Astrocyte (in vitro differentiated cells and primary cell): ENCODE measurements around the gene PCSK5. TPM values are rescaled to one million over a fixed set of nuclear protein-coding genes. Genes with fewer than 3 reads are reported as not detected.

ENCODE experiments used
- DNase-seq: peaks from one replicate; pipeline ENCODE4 v3.0.0-alpha.2; 2010; ENCODE audit warnings: low read depth
- FAIRE-seq: peaks from 2 replicates; lab custom pipeline; 2011; peaks lifted over from hg19 to GRCh38; lab: Jason Lieb, UNC
- H2AFZ ChIP-seq: 2 replicates; pipeline ENCODE4 v1.6.0; 2012; ENCODE audit warnings: low read depth, low read length, inconsistent platforms
- H3K27ac ChIP-seq: 2 replicates; pipeline ENCODE4 v1.5.1; 2011; ENCODE audit warnings: low read depth, low read length, inconsistent platforms
- H3K27me3 ChIP-seq: 2 replicates; pipeline ENCODE4 v1.6.0; 2011; ENCODE audit warnings: low read length, inconsistent platforms; ENCODE audit not compliant: insufficient read depth
- H3K36me3 ChIP-seq: 2 replicates; pipeline ENCODE4 v1.5.1; 2011; ENCODE audit warnings: low read length, inconsistent platforms; ENCODE audit not compliant: insufficient read depth
- H3K4me1 ChIP-seq: 2 replicates; pipeline ENCODE4 v1.5.1; 2011; ENCODE audit warnings: low read length, inconsistent platforms; ENCODE audit not compliant: insufficient read depth
- H3K4me2 ChIP-seq: 2 replicates; pipeline ENCODE4 v1.6.0; 2012; ENCODE audit warnings: low read length, inconsistent platforms
- H3K4me3 ChIP-seq: 2 replicates; pipeline ENCODE4 v1.5.1; 2011; ENCODE audit warnings: low read depth, mild to moderate bottlenecking, low read length, inconsistent platforms; ENCODE audit not compliant: insufficient read depth
- H3K79me2 ChIP-seq: 2 replicates; pipeline ENCODE4 v1.6.0; 2012; ENCODE audit warnings: mild to moderate bottlenecking, low read length, inconsistent platforms; ENCODE audit not compliant: insufficient read depth
- H3K9ac ChIP-seq: 2 replicates; pipeline ENCODE4 v1.6.0; 2012; ENCODE audit warnings: mild to moderate bottlenecking, low read length, inconsistent platforms
- H3K9me3 ChIP-seq: 2 replicates; pipeline ENCODE4 v1.5.1; 2012; ENCODE audit warnings: low read depth, mild to moderate bottlenecking, low read length, inconsistent platforms; ENCODE audit not compliant: insufficient read depth
- H4K20me1 ChIP-seq: 2 replicates; pipeline ENCODE4 v1.6.0; 2012; ENCODE audit warnings: low read length, inconsistent platforms; ENCODE audit not compliant: insufficient read depth
- H3K27ac Mint-ChIP-seq: one replicate; pipeline ENCODE4 v1.8.0; 2021; ENCODE audit warnings: mild to moderate bottlenecking, mixed read lengths; ENCODE audit not compliant: unreplicated experiment
- H3K27me3 Mint-ChIP-seq: one replicate; pipeline ENCODE4 v1.8.0; 2021; ENCODE audit warnings: low read depth, mixed read lengths; ENCODE audit not compliant: unreplicated experiment
- H3K36me3 Mint-ChIP-seq: one replicate; pipeline ENCODE4 v1.8.0; 2021; ENCODE audit warnings: low read depth, mixed read lengths; ENCODE audit not compliant: unreplicated experiment
- H3K4me1 Mint-ChIP-seq: one replicate; pipeline ENCODE4 v1.8.0; 2021; ENCODE audit warnings: low read depth, mixed read lengths; ENCODE audit not compliant: unreplicated experiment
- H3K4me3 Mint-ChIP-seq: one replicate; pipeline ENCODE4 v1.8.0; 2021; ENCODE audit warnings: mild to moderate bottlenecking, moderate library complexity, mixed read lengths; ENCODE audit not compliant: unreplicated experiment
- H3K9me3 Mint-ChIP-seq: one replicate; pipeline ENCODE4 v1.8.0; 2021; ENCODE audit warnings: mild to moderate bottlenecking, mixed read lengths; ENCODE audit not compliant: unreplicated experiment
- CTCF ChIP-seq: IDR thresholded peaks from 2 replicates; pipeline ENCODE4 v1.5.1; 2011; ENCODE audit warnings: low read depth, mild to moderate bottlenecking, inconsistent platforms, low read length, moderate library complexity; ENCODE audit not compliant: insufficient read depth
- EZH2 ChIP-seq: IDR thresholded peaks from 2 replicates; pipeline ENCODE4 v1.6.1; 2012; ENCODE audit warnings: mild to moderate bottlenecking, low read length, inconsistent platforms; ENCODE audit not compliant: insufficient read depth
- total RNA-seq: library from RNA; stranded (reverse); gene quantifications from 2 replicates; pipeline ENCODE4 v1.2.1, GENCODE V29; 2021

The PCSK5 gene
- total RNA-seq, 1 donor from 2014 or later = 13.1 TPM

- Mint-ChIP-seq H3K9me3 (no peaks in the 10 kb centered on the region), H3K27me3 (no peaks in the 10 kb centered on the region), H3K4me3 (no peak overlapping the region), H3K36me3 (peaks cover 2% of the 10 kb centered on the region), H3K27ac (no peak overlapping the region), H3K4me1 (no peaks in the 10 kb centered on the region)
- Histone ChIP-seq H3K9me3 (no peaks in the 10 kb centered on the region), H3K27me3 (no peaks in the 10 kb centered on the region), H3K4me2 (no peak overlapping the region), H3K4me1 (no peaks in the 10 kb centered on the region), H3K27ac (no peak overlapping the region), H3K36me3 (no peaks in the 10 kb centered on the region), H2AFZ (no peak overlapping the region), H3K79me2 (no peaks in the 10 kb centered on the region), H3K9ac (no peak overlapping the region), H3K4me3 (no peak overlapping the region), H4K20me1 (no peaks in the 10 kb centered on the region)
- FAIRE-seq = no peak
- DNase-seq = no peak
- no peak for TF ChIP-seq CTCF
- TF ChIP-seq EZH2 = no peak
These were observed 237.2 kb downstream of the PCSK5 start for GRCh38 chr9:76127637-76128036.

DNA sequence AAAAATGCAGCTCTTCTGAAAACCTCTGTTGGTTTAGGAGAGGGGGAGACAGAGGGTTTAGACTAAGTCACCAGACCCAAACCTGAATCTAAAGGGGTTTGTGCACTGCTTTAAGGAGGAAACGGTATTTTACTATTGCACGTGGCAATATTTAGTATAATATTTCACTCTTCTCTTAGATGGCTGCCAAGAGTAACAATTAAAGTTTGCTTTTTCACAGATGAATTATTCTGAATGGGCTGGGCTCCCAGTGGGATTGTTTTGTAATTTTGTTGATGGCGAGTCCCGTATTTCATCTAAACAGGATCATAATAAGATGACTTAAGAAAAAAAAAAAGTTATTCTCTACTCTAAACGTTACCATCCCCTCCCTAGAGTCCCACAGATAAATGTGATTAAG is 245.4 kb downstream of the PCSK5 start:
- Mint-ChIP-seq H3K4me1 (peaks cover 28% of the 10 kb centered on the region), H3K27ac (no peak overlapping the region), H3K36me3 (no peaks in the 10 kb centered on the region), H3K9me3 (no peaks in the 10 kb centered on the region), H3K4me3 (no peak overlapping the region), H3K27me3 (no peaks in the 10 kb centered on the region)
- H3K79me2 ChIP-seq = no peaks in the 10 kb centered on the region
- H3K4me1 ChIP-seq = peaks cover 5% of the 10 kb centered on the region
- FAIRE-seq (no peak), DNase-seq (no peak)
- H3K36me3 ChIP-seq = no peaks in the 10 kb centered on the region
- no peak overlapping the region for H2AFZ ChIP-seq
- no peaks in the 10 kb centered on the region for H4K20me1 ChIP-seq
- H3K27me3 ChIP-seq = no peaks in the 10 kb centered on the region
- no peak for TF ChIP-seq EZH2
- no peak for TF ChIP-seq CTCF
- no peak overlapping the region for H3K27ac ChIP-seq
- H3K9me3 ChIP-seq = no peaks in the 10 kb centered on the region
- H3K4me2 ChIP-seq = no peak overlapping the region
- H3K9ac ChIP-seq = no peak overlapping the region
- H3K4me3 ChIP-seq = no peak overlapping the region

DNA sequence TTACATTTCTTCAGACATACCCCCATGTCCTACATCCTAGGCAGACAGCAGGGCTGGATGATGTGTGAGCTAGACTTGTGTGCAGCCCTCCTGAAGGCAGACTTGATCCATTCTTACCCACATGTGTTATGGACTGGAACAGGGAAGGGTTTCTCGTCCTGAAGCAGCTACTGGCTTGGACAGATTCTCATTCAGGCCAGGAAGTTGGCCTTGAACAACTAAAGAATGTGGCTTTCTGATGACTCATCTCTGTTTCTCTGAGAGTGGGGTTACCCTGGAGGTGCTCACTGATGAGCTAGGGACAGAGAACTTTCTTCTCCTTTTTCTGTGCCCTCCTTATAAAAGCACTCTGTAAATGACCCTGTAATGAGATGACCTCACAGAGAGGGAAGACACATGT is 246.5 kb downstream of the PCSK5 start:
- FAIRE-seq (peak; percentile 83), DNase-seq (peak; percentile 70)
- Mint-ChIP-seq H3K27ac (peak overlapping the region; percentile 73), H3K4me3 (no peak overlapping the region), H3K9me3 (no peaks in the 10 kb centered on the region), H3K27me3 (no peaks in the 10 kb centered on the region), H3K4me1 (peaks cover 28% of the 10 kb centered on the region), H3K36me3 (no peaks in the 10 kb centered on the region)
- TF ChIP-seq EZH2 (no peak), CTCF (no peak)
- no peak overlapping the region for H3K27ac ChIP-seq
- H3K27me3 ChIP-seq = no peaks in the 10 kb centered on the region
- H3K9ac ChIP-seq = no peak overlapping the region
- no peaks in the 10 kb centered on the region for H3K9me3 ChIP-seq
- H3K4me1 ChIP-seq = peaks cover 5% of the 10 kb centered on the region
- H3K36me3 ChIP-seq = no peaks in the 10 kb centered on the region
- H2AFZ ChIP-seq = peak overlapping the region; percentile 23
- no peaks in the 10 kb centered on the region for H3K79me2 ChIP-seq
- H4K20me1 ChIP-seq = no peaks in the 10 kb centered on the region
- H3K4me2 ChIP-seq = no peak overlapping the region
- H3K4me3 ChIP-seq = no peak overlapping the region
